Gastrocnemius medialis (tissue), 4 donors: Measurements from ENCODE around the gene CFD. TPM values are rescaled to one million over a fixed set of nuclear protein-coding genes. Genes with fewer than 3 reads are reported as not detected.

Source experiments
- ATAC-seq, 2 donors: fragments of 150-250 bp; one replicate each; pipeline ENCODE4 v1.9.1; 2016
- DNase-seq, 2 donors: peaks; one replicate each; pipeline ENCODE4 v3.0.0-alpha.2; 2019
- H3K27ac ChIP-seq, 4 donors: fragments of 200-600 bp; sonication (generic); 1 replicate in 1 of 4; 2 replicates in 3 of 4; pipeline ENCODE4 v1.5.1; 2016 to 2018; ENCODE audit warnings: mild to moderate bottlenecking in 2 of 4, moderate library complexity in 1 of 4
- H3K27me3 ChIP-seq, 3 donors: fragments of 200-600 bp; sonication (generic) in 2 of 3; 1 replicate in 1 of 3; 2 replicates in 2 of 3; pipeline versions ENCODE4 v1.5.1 to v1.6.0; 2016 to 2019; ENCODE audit warnings: mild to moderate bottlenecking in 1 of 3, moderate library complexity in 1 of 3
- H3K36me3 ChIP-seq, 2 donors: fragments of 200-600 bp; sonication (generic) in 1 of 2; one replicate each; pipeline ENCODE4 v1.5.1; 2017 to 2018
- H3K4me1 ChIP-seq, 2 donors: fragments of 200-600 bp; sonication (generic) in 1 of 2; one replicate each; pipeline ENCODE4 v1.5.1; 2016 to 2017; ENCODE audit warnings: mild to moderate bottlenecking in 2 of 2
- H3K4me3 ChIP-seq, 4 donors: fragments of 200-600 bp; sonication (generic) in 3 of 4; 1 replicate in 1 of 4; 2 replicates in 3 of 4; pipeline ENCODE4 v1.5.1; 2016 to 2019; ENCODE audit warnings: mild to moderate bottlenecking in 2 of 4
- H3K9me3 ChIP-seq, 3 donors: fragments of 200-600 bp; sonication (generic) in 2 of 3; 1 replicate in 1 of 3; 2 replicates in 2 of 3; pipeline ENCODE4 v1.5.1; 2016 to 2019
- POLR2A ChIP-seq, 2 donors: fragments of 450-650 bp; IDR thresholded peaks; one replicate each; pipeline ENCODE4 v1.6.1; 2017; ENCODE audit warnings: antibody characterized with exemption in 2 of 2, mild to moderate bottlenecking in 2 of 2, moderate library complexity in 2 of 2
- in situ Hi-C, 4 donors: fragments of 200-750 bp; cut with MboI; loops; one replicate each; pipeline versions ENCODE4 v1.15.0 to v1.8.0; 2017; ENCODE audit warnings: low sequenced_read_pairs in 4 of 4
- intact Hi-C: fragments of 100-400 bp; cut with DNase I; formaldehyde crosslinking; loops from one replicate; pipeline ENCODE4 v1.15.1; 2023; ENCODE audit warnings: low total_unique reads
- microRNA counts, 2 donors: library from miRNA; unstranded; fragments of <30 nt; microRNA quantifications; one replicate each; lab custom pipeline; 2016
- microRNA-seq, 2 donors: library from miRNA; unstranded; fragments of <30 nt; microRNA quantifications; one replicate each; pipeline ENCODE4, GENCODE V29; 2016; ENCODE audit warnings: borderline replicate concordance in 2 of 2
- total RNA-seq, 4 donors: library from RNA; depleted of rRNA; stranded (reverse); fragments of >200 nt; gene quantifications; one replicate each; pipeline versions ENCODE4 v1.1.0 to v1.2.3, GENCODE V29; 2016
- TF ChIP-seq, protein P1 (sequence below), 5 experiments: fragments of 450-650 bp in 3 of 5; fragments of 200-600 bp in 2 of 5; sonication (generic) in 2 of 5; IDR thresholded peaks in 4 of 5; conservative IDR thresholded peaks in 1 of 5; 1 replicate in 4 of 5; 2 replicates in 1 of 5; pipeline ENCODE4 v1.5.1; 2016 to 2019; ENCODE audit warnings: antibody characterized with exemption in 5 of 5, mild to moderate bottlenecking in 3 of 5, moderate library complexity in 3 of 5

The CFD gene
- total RNA-seq, 4 donors from 2014 or later: 153 to 309 (median 210) TPM

- TF ChIP-seq POLR2A (IDR thresholded peaks at IDR 0.05): no peak
- TF ChIP-seq, protein P1, sequence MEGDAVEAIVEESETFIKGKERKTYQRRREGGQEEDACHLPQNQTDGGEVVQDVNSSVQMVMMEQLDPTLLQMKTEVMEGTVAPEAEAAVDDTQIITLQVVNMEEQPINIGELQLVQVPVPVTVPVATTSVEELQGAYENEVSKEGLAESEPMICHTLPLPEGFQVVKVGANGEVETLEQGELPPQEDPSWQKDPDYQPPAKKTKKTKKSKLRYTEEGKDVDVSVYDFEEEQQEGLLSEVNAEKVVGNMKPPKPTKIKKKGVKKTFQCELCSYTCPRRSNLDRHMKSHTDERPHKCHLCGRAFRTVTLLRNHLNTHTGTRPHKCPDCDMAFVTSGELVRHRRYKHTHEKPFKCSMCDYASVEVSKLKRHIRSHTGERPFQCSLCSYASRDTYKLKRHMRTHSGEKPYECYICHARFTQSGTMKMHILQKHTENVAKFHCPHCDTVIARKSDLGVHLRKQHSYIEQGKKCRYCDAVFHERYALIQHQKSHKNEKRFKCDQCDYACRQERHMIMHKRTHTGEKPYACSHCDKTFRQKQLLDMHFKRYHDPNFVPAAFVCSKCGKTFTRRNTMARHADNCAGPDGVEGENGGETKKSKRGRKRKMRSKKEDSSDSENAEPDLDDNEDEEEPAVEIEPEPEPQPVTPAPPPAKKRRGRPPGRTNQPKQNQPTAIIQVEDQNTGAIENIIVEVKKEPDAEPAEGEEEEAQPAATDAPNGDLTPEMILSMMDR (IDR thresholded peaks at IDR 0.05 in 4 of 5, conservative IDR thresholded peaks at IDR 0.05 in 1 of 5): no peak
- no peak for DNase-seq
- H3K27me3 ChIP-seq: peaks cover 8 to 16% (median 14%) of the 10 kb centered on the region in 3 donors
- H3K36me3 ChIP-seq: no peaks in the 10 kb centered on the region
- peak overlapping the region; percentile 63 to 85 (median 78) for H3K27ac ChIP-seq
- intact Hi-C loops (loop anchor here (1.0 kb wide), 1 partner anchor 19 kb away; the partner anchor contains the start of genes MED16 and RNU6-9), in situ Hi-C loops (no loop called here)
- H3K9me3 ChIP-seq: no peaks in the 10 kb centered on the region
- ATAC-seq: peak; percentile 69 to 72
- peak overlapping the region; percentile 72 to 87 (median 82) for H3K4me3 ChIP-seq
- peaks cover 4 to 16% of the 10 kb centered on the region in 2 donors for H3K4me1 ChIP-seq
Observed at GRCh38 chr19:912181-913079, 53.0 kb downstream of the CFD start.

MicroRNAs encoded within 50 kb of the gene (microRNA counts, 767-probe panel; counts per million panel counts)
- microRNA hsa-miR-3187-3p (lab: Ali Mortazavi, UCI): 356 to 448 counts per million in 2 donors

Small RNA genes within 50 kb of the gene (microRNA-seq; reads per million reads assigned to microRNA genes)
- 2.4 to 3.4 reads per million in 2 donors for gene MIR3187

Other genes with a start within 250 kb of the CFD start
- 10 to 100 TPM; 43.9 to 83.4 (median 73.8) TPM for gene POLRMT, start 226.1 kb upstream of the CFD start, total RNA-seq
- not detected for gene FGF22, start 219.8 kb upstream of the CFD start, total RNA-seq
- gene RNF126, start 196.4 kb upstream of the CFD start, total RNA-seq: 100 to 1,000 TPM in 3 of 4 donors, 10 to 100 TPM in 1; 72.3 to 148 (median 129) TPM
- gene FSTL3, start 183.3 kb upstream of the CFD start, total RNA-seq: 10 to 100 TPM in 3 of 4 donors, 1 to 10 TPM in 1; 7.5 to 20.1 (median 15.9) TPM
- not detected for gene PRSS57, start 164.2 kb upstream of the CFD start, total RNA-seq
- 10 to 100 TPM in 1 of 4 donors, 1 to 10 TPM in 3; 4.4 to 10.2 (median 7.2) TPM for gene PALM, start 150.7 kb upstream of the CFD start, total RNA-seq
- 1 to 10 TPM in 1 of 4 donors, not detected in 3; 1.2 TPM for gene MISP, start 108.6 kb upstream of the CFD start, total RNA-seq
- gene PTBP1, start 62.2 kb upstream of the CFD start, total RNA-seq: 10 to 100 TPM; 29.8 to 51.7 (median 36.7) TPM
- gene PLPPR3, start 37.7 kb upstream of the CFD start, total RNA-seq: not detected
- gene AZU1, start 31.8 kb upstream of the CFD start, total RNA-seq: not detected
- under 1 TPM in 1 of 4 donors, not detected in 3; 0.51 TPM for gene PRTN3, start 18.7 kb upstream of the CFD start, total RNA-seq
- gene ELANE, start 7.4 kb upstream of the CFD start, total RNA-seq: under 1 TPM in 2 of 4 donors, not detected in 2; 0.46 to 0.84 TPM
- gene MED16, start 33.5 kb downstream of the CFD start, total RNA-seq: 10 to 100 TPM; 22.0 to 67.6 (median 54.6) TPM
- gene RNU6-9, start 33.8 kb downstream of the CFD start, total RNA-seq: not detected
- gene R3HDM4, start 53.6 kb downstream of the CFD start, total RNA-seq: 10 to 100 TPM; 37.2 to 49.1 (median 44.3) TPM
- gene KISS1R, start 57.7 kb downstream of the CFD start, total RNA-seq: not detected
- gene ARID3A, start 66.4 kb downstream of the CFD start, total RNA-seq: 1 to 10 TPM; 1.8 to 9.9 (median 7.8) TPM
- 10 to 100 TPM in 3 of 4 donors, 1 to 10 TPM in 1; 4.4 to 59.0 (median 28.6) TPM for gene WDR18, start 124.7 kb downstream of the CFD start, total RNA-seq
- not detected for gene GRIN3B, start 140.8 kb downstream of the CFD start, total RNA-seq
- 100 to 1,000 TPM in 3 of 4 donors, 10 to 100 TPM in 1; 98.5 to 150 (median 124) TPM for gene TMEM259, start 161.5 kb downstream of the CFD start, total RNA-seq
- not detected for gene RNU6-2, start 161.9 kb downstream of the CFD start, total RNA-seq
- gene CNN2, start 166.9 kb downstream of the CFD start, total RNA-seq: 10 to 100 TPM in 1 of 4 donors, 1 to 10 TPM in 3; 2.2 to 10.1 (median 4.1) TPM
- gene ABCA7, start 180.4 kb downstream of the CFD start, total RNA-seq: 10 to 100 TPM in 3 of 4 donors, 1 to 10 TPM in 1; 6.0 to 20.0 (median 15.0) TPM
- 1 to 10 TPM in 3 of 4 donors, under 1 TPM in 1; 0.83 to 7.6 (median 3.4) TPM for gene ARHGAP45, start 207.5 kb downstream of the CFD start, total RNA-seq
- 100 to 1,000 TPM; 118 to 263 (median 228) TPM for gene POLR2E, start 235.7 kb downstream of the CFD start, total RNA-seq
- 100 to 1,000 TPM; 616 to 907 (median 819) TPM for gene GPX4, start 244.3 kb downstream of the CFD start, total RNA-seq